Endothelial cell of umbilical vein (primary cell): ENCODE results near the gene LRRC28.

Source experiments
- CTCF ChIP-seq, 2 donors: IDR thresholded peaks; 1 replicate in 1 of 2; 2 replicates in 1 of 2; pipeline ENCODE4 v1.5.1; 2011; ENCODE audit warnings: low read length in 2 of 2, mild to moderate bottlenecking in 2 of 2, moderate library complexity in 2 of 2, control low read depth in 1 of 2, inconsistent platforms in 1 of 2, low read depth in 1 of 2; ENCODE audit not compliant: insufficient read depth in 1 of 2; ENCODE audit errors: extremely low read depth in 1 of 2
- EZH2 ChIP-seq: IDR thresholded peaks from 2 replicates; pipeline ENCODE4 v1.6.1; 2012; ENCODE audit warnings: borderline replicate concordance, low read depth, mild to moderate bottlenecking, moderate library complexity, low read length, inconsistent platforms; ENCODE audit not compliant: severe bottlenecking
- FOS ChIP-seq: IDR thresholded peaks from 2 replicates; pipeline ENCODE4 v1.6.1; 2011; ENCODE audit warnings: mild to moderate bottlenecking, low read length, moderate library complexity, borderline replicate concordance; ENCODE audit not compliant: insufficient read depth
- GATA2 ChIP-seq: IDR thresholded peaks from 2 replicates; pipeline ENCODE4 v1.7.0; 2011; ENCODE audit warnings: low read depth, mild to moderate bottlenecking, moderate library complexity, mixed read lengths, low read length; ENCODE audit not compliant: insufficient read length, insufficient read depth
- JUN ChIP-seq: IDR thresholded peaks from 2 replicates; pipeline ENCODE4 v1.6.1; 2011; ENCODE audit warnings: borderline replicate concordance, low read depth; ENCODE audit not compliant: insufficient read length, insufficient read depth
- MAX ChIP-seq: IDR thresholded peaks from 2 replicates; pipeline ENCODE4 v1.6.1; 2011; ENCODE audit not compliant: insufficient read depth, insufficient read length
- MYC ChIP-seq: IDR thresholded peaks from one replicate; pipeline ENCODE4 v1.6.1; 2011; ENCODE audit warnings: mild to moderate bottlenecking, low read depth, low read length
- POLR2A ChIP-seq: IDR thresholded peaks from 2 replicates; pipeline ENCODE4 v1.6.1; 2012; ENCODE audit warnings: low read depth, mild to moderate bottlenecking, control low read depth, low read length
- POLR2AphosphoS5 ChIP-seq: IDR thresholded peaks from 2 replicates; pipeline ENCODE4 v1.6.1; 2012; ENCODE audit warnings: low read depth, mild to moderate bottlenecking, control low read depth, low read length, moderate library complexity; ENCODE audit not compliant: insufficient read depth

GRCh38 chr15:99386391-99386790, 135.1 kb downstream of the LRRC28 start:
- TF ChIP-seq POLR2A: no peak
- no peak for TF ChIP-seq CTCF (IDR thresholded peaks at IDR 0.05; ENCODE audit: extremely low read depth in 1 of 2, insufficient read depth in 1 of 2, low read depth in 1 of 2, low read length in 2 of 2)
- TF ChIP-seq EZH2: no peak
- no peak for TF ChIP-seq MYC
- no peak for TF ChIP-seq POLR2AphosphoS5
- TF ChIP-seq MAX: no peak
- no peak for TF ChIP-seq GATA2
- no peak for TF ChIP-seq FOS
- no peak for TF ChIP-seq JUN
